Measurements from ENCODE around the gene SELENOP. TPM values are rescaled to one million over a fixed set of nuclear protein-coding genes. Genes with fewer than 3 reads are reported as not detected.

Gene SELENOP
- total RNA-seq, 1 experiment from 2014 or later: 8.5 TPM

DNA sequence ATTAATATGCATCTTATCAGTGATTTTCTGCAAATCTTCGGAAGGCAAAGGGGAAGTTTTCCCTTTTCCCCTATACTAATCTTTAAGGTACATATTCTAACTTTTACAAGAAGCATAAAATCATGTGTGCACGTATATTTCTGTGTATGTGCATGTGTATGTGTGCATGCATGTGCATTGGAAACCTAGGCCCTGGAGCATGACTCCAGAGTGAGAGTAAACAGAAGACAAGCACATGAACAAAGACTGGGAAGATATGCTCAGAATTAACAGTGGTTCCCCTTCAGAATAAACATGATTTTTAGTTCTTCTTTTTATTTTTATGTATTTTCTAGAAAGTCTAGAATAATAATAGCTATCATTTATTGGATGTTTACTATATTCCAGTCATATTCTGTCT lies 10.9 kb upstream of the SELENOP start:
- no CpG with 5 or more reads among the region's 2 CpGs for WGBS (ENCODE audit: extremely low coverage, insufficient read length, low lambda C conversion rate)

More for the DNA sequence above, 10.9 kb upstream of the SELENOP start:
- H4K20me1 ChIP-seq (ENCODE audit: control insufficient read depth, insufficient read depth, insufficient read length): no peaks in the 10 kb centered on the region
- H3K79me1 ChIP-seq (ENCODE audit: insufficient read depth, low read depth, low read length, poor library complexity, severe bottlenecking): no peaks in the 10 kb centered on the region
- no peak overlapping the region for H3K56ac ChIP-seq (ENCODE audit: insufficient read length, low read depth, low read length)
- H3K18ac ChIP-seq (ENCODE audit: insufficient read length, low read depth, low read length): no peak overlapping the region
- H3K14ac ChIP-seq (ENCODE audit: insufficient read depth, low read length): no peak overlapping the region
- Mint-ChIP-seq H3K27ac (no peak overlapping the region), H3K36me3 (ENCODE audit: insufficient read depth in 1 of 3, low read depth in 3 of 3) (peaks cover 0 to 2% (median 0%) of the 10 kb centered on the region in 3 experiments; a peak in 1 of 7 replicates), H3K4me1 (no peaks in the 10 kb centered on the region), H3K9me3 (no peaks in the 10 kb centered on the region), H3K4me3 (no peak overlapping the region), H3K27me3 (ENCODE audit: low read depth) (no peaks in the 10 kb centered on the region; the same call in 1 of the 2 replicates)
- no peak overlapping the region for H2BK120ac ChIP-seq (ENCODE audit: low read depth, low read length, poor library complexity, severe bottlenecking)
- DNase-seq: no peak
- no peak overlapping the region for H3K27ac ChIP-seq (ENCODE audit: insufficient read length, low read depth, low read length)
- no peaks in the 10 kb centered on the region for H3K4me1 ChIP-seq (ENCODE audit: insufficient read depth, low read length)
- no peak overlapping the region for H2BK20ac ChIP-seq (ENCODE audit: low read depth, low read length, poor library complexity, severe bottlenecking)
- H4K91ac ChIP-seq (ENCODE audit: insufficient read length, low read depth, low read length): no peak overlapping the region
- H3K23me2 ChIP-seq (ENCODE audit: insufficient read length, low read depth, low read length, poor library complexity, severe bottlenecking): no peaks in the 10 kb centered on the region
- no peaks in the 10 kb centered on the region for H3K9me3 ChIP-seq (ENCODE audit: control insufficient read depth, low read depth, low read length)
- H3K9ac ChIP-seq (ENCODE audit: extremely low read depth, insufficient read length, low read length): no peak overlapping the region
- no peak overlapping the region for H4K8ac ChIP-seq (replicated peaks; ENCODE audit: insufficient read length, low read depth, low read length)
- no peak overlapping the region for H2BK15ac ChIP-seq (ENCODE audit: low read depth, low read length)
- no peak overlapping the region for H2BK12ac ChIP-seq (ENCODE audit: insufficient read length, low read depth, low read length)
- H2BK5ac ChIP-seq (ENCODE audit: insufficient read length, low read length): no peak overlapping the region
- no peak overlapping the region for H3K4ac ChIP-seq (ENCODE audit: low read depth, low read length)
- no peak overlapping the region for H3K4me2 ChIP-seq (ENCODE audit: insufficient read depth, insufficient read length, low read length)
- no peak overlapping the region for H3T11ph ChIP-seq (ENCODE audit: low read length)
- no peak overlapping the region for H3K23ac ChIP-seq (ENCODE audit: insufficient read length, low read depth, low read length)
- no peak overlapping the region for H4K5ac ChIP-seq (ENCODE audit: insufficient read length, low read depth, low read length)
- H3K27me3 ChIP-seq (ENCODE audit: insufficient read depth, low read length): no peaks in the 10 kb centered on the region
- no peak overlapping the region for H2AFZ ChIP-seq (ENCODE audit: low read length)
- no peaks in the 10 kb centered on the region for H3K79me2 ChIP-seq (ENCODE audit: insufficient read depth, low read length)
- TF ChIP-seq, protein P1, sequence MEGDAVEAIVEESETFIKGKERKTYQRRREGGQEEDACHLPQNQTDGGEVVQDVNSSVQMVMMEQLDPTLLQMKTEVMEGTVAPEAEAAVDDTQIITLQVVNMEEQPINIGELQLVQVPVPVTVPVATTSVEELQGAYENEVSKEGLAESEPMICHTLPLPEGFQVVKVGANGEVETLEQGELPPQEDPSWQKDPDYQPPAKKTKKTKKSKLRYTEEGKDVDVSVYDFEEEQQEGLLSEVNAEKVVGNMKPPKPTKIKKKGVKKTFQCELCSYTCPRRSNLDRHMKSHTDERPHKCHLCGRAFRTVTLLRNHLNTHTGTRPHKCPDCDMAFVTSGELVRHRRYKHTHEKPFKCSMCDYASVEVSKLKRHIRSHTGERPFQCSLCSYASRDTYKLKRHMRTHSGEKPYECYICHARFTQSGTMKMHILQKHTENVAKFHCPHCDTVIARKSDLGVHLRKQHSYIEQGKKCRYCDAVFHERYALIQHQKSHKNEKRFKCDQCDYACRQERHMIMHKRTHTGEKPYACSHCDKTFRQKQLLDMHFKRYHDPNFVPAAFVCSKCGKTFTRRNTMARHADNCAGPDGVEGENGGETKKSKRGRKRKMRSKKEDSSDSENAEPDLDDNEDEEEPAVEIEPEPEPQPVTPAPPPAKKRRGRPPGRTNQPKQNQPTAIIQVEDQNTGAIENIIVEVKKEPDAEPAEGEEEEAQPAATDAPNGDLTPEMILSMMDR (conservative IDR thresholded peaks at IDR 0.05): no peak
- H2AK5ac ChIP-seq (ENCODE audit: insufficient read length, low read length): no peak overlapping the region
